GM23248 (cell line): ENCODE data around the gene CACNA2D2.

Experiments used
- EZH2 ChIP-seq: fragments of 200-600 bp; sonication (generic); IDR thresholded peaks from 2 replicates; pipeline ENCODE4 v1.6.1; 2018; ENCODE audit warnings: antibody characterized with exemption, mild to moderate bottlenecking; ENCODE audit not compliant: insufficient read depth, poor library complexity, severe bottlenecking
- EZH2phosphoT487 ChIP-seq: fragments of 200-600 bp; sonication (generic); IDR thresholded peaks from 2 replicates; pipeline ENCODE4 v1.6.1; 2018; ENCODE audit warnings: antibody characterized with exemption, moderate library complexity, mild to moderate bottlenecking, low read depth; ENCODE audit not compliant: insufficient read depth

- no peak for TF ChIP-seq EZH2phosphoT487
- TF ChIP-seq EZH2 = no peak
Measured at GRCh38 chr3:50357481-50357880, 146.0 kb downstream of the CACNA2D2 start.
